A549 treated with GW870086 at 1 μM for 4 hours (cell line): ENCODE results near the gene CLRN3. TPM values are rescaled to one million over a fixed set of nuclear protein-coding genes. Genes with fewer than 3 reads are reported as not detected.

Experiments used
- total RNA-seq: library from RNA; stranded (reverse); fragments of 200-300 nt; extraction: Qiagen RNA extraction; gene quantifications from 5 replicates; pipeline ENCODE4 v1.2.3, GENCODE V29; 2022; ENCODE audit warnings: low read depth

CLRN3 gene, protein sequence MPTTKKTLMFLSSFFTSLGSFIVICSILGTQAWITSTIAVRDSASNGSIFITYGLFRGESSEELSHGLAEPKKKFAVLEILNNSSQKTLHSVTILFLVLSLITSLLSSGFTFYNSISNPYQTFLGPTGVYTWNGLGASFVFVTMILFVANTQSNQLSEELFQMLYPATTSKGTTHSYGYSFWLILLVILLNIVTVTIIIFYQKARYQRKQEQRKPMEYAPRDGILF
- not detected in 5 replicates for total RNA-seq

DNA sequence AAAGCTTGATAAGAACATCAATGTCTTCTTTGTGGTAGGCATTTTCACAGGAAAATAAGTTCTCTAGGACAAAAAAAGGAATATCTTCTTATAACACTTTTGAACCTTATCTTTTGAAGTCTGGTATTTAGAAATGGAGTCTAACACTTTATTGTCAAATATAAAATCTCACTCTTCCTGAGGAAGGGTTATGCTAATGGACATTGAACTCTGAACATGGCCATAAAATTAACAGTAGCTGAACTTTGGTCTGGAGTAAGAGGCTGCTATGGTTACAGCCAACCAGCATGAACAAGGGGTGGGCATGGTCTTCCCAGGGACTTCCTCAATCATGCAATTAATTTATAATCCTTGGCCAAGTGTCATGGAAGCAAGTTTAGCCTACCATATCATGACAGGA is at the start of gene CLRN3:
CLRN3 (minus strand) TSS at position 199 of the 400 bp plus-strand sequence; CDS start at position 42, 157 bp downstream.

DNA sequence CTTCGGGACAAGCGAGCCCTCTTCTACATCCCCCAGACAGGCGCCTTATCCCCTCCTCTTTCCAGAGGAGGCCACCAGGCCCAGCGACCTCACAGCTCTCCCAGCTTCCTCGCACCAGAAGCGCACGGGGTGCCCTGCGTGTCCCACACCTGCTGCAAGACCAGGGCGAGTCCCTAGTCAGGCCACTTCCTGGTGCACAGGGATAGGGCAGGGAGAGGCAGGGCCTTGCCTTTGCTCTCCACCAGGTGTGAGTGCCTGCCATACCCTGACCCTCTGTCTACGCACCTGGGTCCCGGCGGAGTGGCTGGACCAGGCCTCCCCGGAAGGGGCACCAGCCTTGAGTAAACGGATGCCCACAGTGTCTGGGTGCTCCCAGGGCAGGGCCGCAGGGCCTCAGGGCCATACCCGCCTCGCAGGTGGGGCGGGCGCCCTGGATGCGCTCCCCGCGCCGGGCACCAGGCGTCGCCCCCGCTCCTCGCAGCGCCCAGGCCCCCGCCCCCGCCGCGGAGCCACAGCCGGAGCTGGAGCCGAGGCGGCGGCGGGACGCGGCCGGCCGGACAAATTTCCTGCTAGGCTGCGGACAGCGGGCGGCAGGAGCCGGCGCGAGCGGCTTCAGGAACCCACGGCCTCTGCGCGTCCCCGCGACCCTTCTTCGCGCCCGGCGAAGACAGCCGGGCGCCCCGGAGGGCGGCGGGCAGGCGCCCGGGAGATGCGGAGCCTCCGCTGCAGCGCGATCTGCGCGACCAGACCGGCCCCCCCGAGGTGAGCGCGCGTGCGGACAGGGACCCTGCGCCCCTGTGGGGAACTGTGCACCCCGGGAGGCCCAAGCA is 14.0 kb upstream of the CLRN3 start, which contains the start of gene PTPRE:
PTPRE (plus strand) TSS at position 556 of the 830 bp plus-strand sequence. CDS start 133,779 bp downstream, outside the sequence.

Other genes starting within 250 kb of the CLRN3 start
- gene FOXI2, start 155.8 kb downstream of the CLRN3 start, total RNA-seq = not detected in 5 replicates
- 3.3 to 6.2 TPM (median 5.7 TPM) in 5 replicates for gene PTPRE, start 14.2 kb upstream of the CLRN3 start, total RNA-seq
- 50.5 to 71.5 TPM (median 60.1 TPM) in 5 replicates for gene MKI67, start 233.5 kb upstream of the CLRN3 start, total RNA-seq